Measurements from ENCODE around the gene DCC.

GRCh38 chr18:52617931-52618330 lies 277.9 kb downstream of the DCC start:
- TF ChIP-seq CREB1 (CRISPR knock-in tag; IDR thresholded peaks at IDR 0.05; ENCODE audit: low read depth) (no peak), EZH2 (IDR thresholded peaks at IDR 0.05; ENCODE audit: low read depth, unreplicated experiment) (no peak), POLR2AphosphoS5 (IDR thresholded peaks at IDR 0.05; ENCODE audit: low read depth) (no peak), CTCF (conservative IDR thresholded peaks at IDR 0.05; ENCODE audit: low read depth in 2 of 2) (no peak), NANOG (IDR thresholded peaks at IDR 0.05; ENCODE audit: borderline replicate concordance) (no peak), STAT1 (IDR thresholded peaks at IDR 0.05; ENCODE audit: unreplicated experiment) (no peak), EZH2phosphoT487 (IDR thresholded peaks at IDR 0.05; ENCODE audit: unreplicated experiment) (no peak), ETS1 (IDR thresholded peaks at IDR 0.05) (no peak), ZNF331 (CRISPR knock-in tag; IDR thresholded peaks at IDR 0.05; ENCODE audit: low read depth) (no peak), ZNF114 (CRISPR knock-in tag; IDR thresholded peaks at IDR 0.05) (no peak), JUNB (IDR thresholded peaks at IDR 0.05; ENCODE audit: unreplicated experiment) (no peak), ZNF462 (CRISPR knock-in tag; IDR thresholded peaks at IDR 0.05) (no peak)
- TF ChIP-seq, protein P1, sequence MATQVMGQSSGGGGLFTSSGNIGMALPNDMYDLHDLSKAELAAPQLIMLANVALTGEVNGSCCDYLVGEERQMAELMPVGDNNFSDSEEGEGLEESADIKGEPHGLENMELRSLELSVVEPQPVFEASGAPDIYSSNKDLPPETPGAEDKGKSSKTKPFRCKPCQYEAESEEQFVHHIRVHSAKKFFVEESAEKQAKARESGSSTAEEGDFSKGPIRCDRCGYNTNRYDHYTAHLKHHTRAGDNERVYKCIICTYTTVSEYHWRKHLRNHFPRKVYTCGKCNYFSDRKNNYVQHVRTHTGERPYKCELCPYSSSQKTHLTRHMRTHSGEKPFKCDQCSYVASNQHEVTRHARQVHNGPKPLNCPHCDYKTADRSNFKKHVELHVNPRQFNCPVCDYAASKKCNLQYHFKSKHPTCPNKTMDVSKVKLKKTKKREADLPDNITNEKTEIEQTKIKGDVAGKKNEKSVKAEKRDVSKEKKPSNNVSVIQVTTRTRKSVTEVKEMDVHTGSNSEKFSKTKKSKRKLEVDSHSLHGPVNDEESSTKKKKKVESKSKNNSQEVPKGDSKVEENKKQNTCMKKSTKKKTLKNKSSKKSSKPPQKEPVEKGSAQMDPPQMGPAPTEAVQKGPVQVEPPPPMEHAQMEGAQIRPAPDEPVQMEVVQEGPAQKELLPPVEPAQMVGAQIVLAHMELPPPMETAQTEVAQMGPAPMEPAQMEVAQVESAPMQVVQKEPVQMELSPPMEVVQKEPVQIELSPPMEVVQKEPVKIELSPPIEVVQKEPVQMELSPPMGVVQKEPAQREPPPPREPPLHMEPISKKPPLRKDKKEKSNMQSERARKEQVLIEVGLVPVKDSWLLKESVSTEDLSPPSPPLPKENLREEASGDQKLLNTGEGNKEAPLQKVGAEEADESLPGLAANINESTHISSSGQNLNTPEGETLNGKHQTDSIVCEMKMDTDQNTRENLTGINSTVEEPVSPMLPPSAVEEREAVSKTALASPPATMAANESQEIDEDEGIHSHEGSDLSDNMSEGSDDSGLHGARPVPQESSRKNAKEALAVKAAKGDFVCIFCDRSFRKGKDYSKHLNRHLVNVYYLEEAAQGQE (IDR thresholded peaks at IDR 0.05; ENCODE audit: unreplicated experiment), result no peak

All from GM23338 (cell line).